Upper lobe of left lung (tissue), 6 donors: Measurements from ENCODE around the gene EHMT1. TPM values are rescaled to one million over a fixed set of nuclear protein-coding genes. Genes with fewer than 3 reads are reported as not detected.

Experiments used
- ATAC-seq, 2 donors: fragments of 200-7000 bp; cut with Tn5 transposase; one replicate each; pipeline ENCODE4 v1.9.1; 2022; ENCODE audit warnings: mild to moderate bottlenecking in 2 of 2, moderate library complexity in 2 of 2; ENCODE audit not compliant: low FRiP score in 2 of 2
- DNase-seq, 2 donors: peaks; one replicate each; pipeline ENCODE4 v3.0.0-alpha.2; 2019 to 2020
- H3K27ac ChIP-seq, 4 donors: fragments of 200-600 bp; sonication (generic); one replicate each; pipeline ENCODE4 v1.5.1; 2016 to 2019
- H3K27me3 ChIP-seq, 4 donors: fragments of 200-600 bp; sonication (generic); one replicate each; pipeline ENCODE4 v1.5.1; 2017 to 2019
- H3K36me3 ChIP-seq, 4 donors: fragments of 200-600 bp; sonication (generic); one replicate each; pipeline ENCODE4 v1.5.1; 2016 to 2019
- H3K4me1 ChIP-seq, 4 donors: fragments of 200-600 bp; sonication (generic); one replicate each; pipeline ENCODE4 v1.5.1; 2018 to 2019
- H3K4me3 ChIP-seq, 4 donors: fragments of 200-600 bp; sonication (generic); one replicate each; pipeline ENCODE4 v1.5.1; 2017 to 2019; ENCODE audit warnings: mild to moderate bottlenecking in 2 of 4, moderate library complexity in 1 of 4
- H3K9me3 ChIP-seq, 4 donors: fragments of 200-600 bp; sonication (generic); one replicate each; pipeline ENCODE4 v1.5.1; 2018 to 2019
- EP300 ChIP-seq, 4 donors: sonication (generic); formaldehyde crosslinking; IDR thresholded peaks; one replicate each; pipeline ENCODE4 v1.5.1; 2017; ENCODE audit warnings: antibody characterized with exemption in 4 of 4, control low read depth in 2 of 4
- POLR2A ChIP-seq, 4 donors: fragments of 450-650 bp; IDR thresholded peaks; one replicate each; pipeline ENCODE4 v1.5.1; 2016 to 2017; ENCODE audit warnings: antibody characterized with exemption in 4 of 4, mild to moderate bottlenecking in 2 of 4
- POLR2AphosphoS5 ChIP-seq, 2 donors: sonication (generic); formaldehyde crosslinking; IDR thresholded peaks; one replicate each; pipeline ENCODE4 v1.5.1; 2017; ENCODE audit warnings: antibody characterized with exemption in 2 of 2
- WGBS, 2 donors: methylation state at CpG; one replicate each; pipeline ENCODE4 v1.1.5; 2017 to 2018; 5-methylcytosine and 5-hydroxymethylcytosine counted together
- total RNA-seq, 6 donors: library from RNA; depleted of rRNA in 4 of 6; stranded (reverse); fragments of >200 nt in 4 of 6; gene quantifications; one replicate each; pipeline versions ENCODE4 v1.1.0 to v1.2.1, GENCODE V29; 2016 to 2021
- TF ChIP-seq, protein P1 (sequence below), 6 experiments: fragments of 450-650 bp in 4 of 6; fragments of 200-600 bp in 2 of 6; sonication (generic) in 2 of 6; IDR thresholded peaks; one replicate each; pipeline ENCODE4 v1.5.1; 2016 to 2019; ENCODE audit warnings: antibody characterized with exemption in 6 of 6
- donor health status: DM: no; HTN: no; CAD: no; lungs with moderate emphysema.
- donor health status: DM: no; HTN: yes; CAD: no; lungs with severe emphysema.

EHMT1 gene
- total RNA-seq, 6 donors from 2014 or later: 68.0 to 183 (median 83.6) TPM

- 48 to 62% methylated on average over 12 to 13 of the region's 13 CpGs for WGBS, 2 donors
- H3K9me3 ChIP-seq: no peaks in the 10 kb centered on the region
- H3K27ac ChIP-seq: no peak overlapping the region
- TF ChIP-seq, protein P1, sequence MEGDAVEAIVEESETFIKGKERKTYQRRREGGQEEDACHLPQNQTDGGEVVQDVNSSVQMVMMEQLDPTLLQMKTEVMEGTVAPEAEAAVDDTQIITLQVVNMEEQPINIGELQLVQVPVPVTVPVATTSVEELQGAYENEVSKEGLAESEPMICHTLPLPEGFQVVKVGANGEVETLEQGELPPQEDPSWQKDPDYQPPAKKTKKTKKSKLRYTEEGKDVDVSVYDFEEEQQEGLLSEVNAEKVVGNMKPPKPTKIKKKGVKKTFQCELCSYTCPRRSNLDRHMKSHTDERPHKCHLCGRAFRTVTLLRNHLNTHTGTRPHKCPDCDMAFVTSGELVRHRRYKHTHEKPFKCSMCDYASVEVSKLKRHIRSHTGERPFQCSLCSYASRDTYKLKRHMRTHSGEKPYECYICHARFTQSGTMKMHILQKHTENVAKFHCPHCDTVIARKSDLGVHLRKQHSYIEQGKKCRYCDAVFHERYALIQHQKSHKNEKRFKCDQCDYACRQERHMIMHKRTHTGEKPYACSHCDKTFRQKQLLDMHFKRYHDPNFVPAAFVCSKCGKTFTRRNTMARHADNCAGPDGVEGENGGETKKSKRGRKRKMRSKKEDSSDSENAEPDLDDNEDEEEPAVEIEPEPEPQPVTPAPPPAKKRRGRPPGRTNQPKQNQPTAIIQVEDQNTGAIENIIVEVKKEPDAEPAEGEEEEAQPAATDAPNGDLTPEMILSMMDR (IDR thresholded peaks at IDR 0.05): peak; percentile 58 to 83 (median 78)
- TF ChIP-seq POLR2AphosphoS5 (IDR thresholded peaks at IDR 0.05) (peak in 1 of 2 donors; percentile 17), EP300 (IDR thresholded peaks at IDR 0.05) (no peak)
- DNase-seq (peak in 1 of 2 donors; percentile 47), ATAC-seq (peak; percentile 80 to 83)
- peaks cover 0 to 12% (median 11%) of the 10 kb centered on the region in 4 donors for H3K4me1 ChIP-seq
- peaks cover 0 to 8% (median 3%) of the 10 kb centered on the region in 4 donors for H3K36me3 ChIP-seq
- H3K4me3 ChIP-seq: no peak overlapping the region
- H3K27me3 ChIP-seq: no peaks in the 10 kb centered on the region
Observed at GRCh38 chr9:137672907-137673791, 54.3 kb downstream of the EHMT1 start.

- H3K27ac ChIP-seq: no peak overlapping the region
- no peaks in the 10 kb centered on the region for H3K9me3 ChIP-seq
- ATAC-seq (no peak), DNase-seq (no peak)
- WGBS, 2 donors: 80 to 86% methylated on average over 10 of the region's 10 CpGs
- H3K4me3 ChIP-seq: no peak overlapping the region
- H3K4me1 ChIP-seq: peaks cover 0 to 12% (median 11%) of the 10 kb centered on the region in 4 donors
- no peaks in the 10 kb centered on the region for H3K27me3 ChIP-seq
- peaks cover 0 to 10% (median 5%) of the 10 kb centered on the region in 4 donors for H3K36me3 ChIP-seq
- TF ChIP-seq POLR2A (IDR thresholded peaks at IDR 0.05) (no peak), POLR2AphosphoS5 (IDR thresholded peaks at IDR 0.05) (no peak), EP300 (IDR thresholded peaks at IDR 0.05) (no peak)
- TF ChIP-seq, protein P1 (IDR thresholded peaks at IDR 0.05): no peak
Observed at GRCh38 chr9:137673886-137674285, 55.1 kb downstream of the EHMT1 start.

- H3K27me3 ChIP-seq: no peaks in the 10 kb centered on the region
- H3K4me3 ChIP-seq: no peak overlapping the region
- TF ChIP-seq POLR2A (IDR thresholded peaks at IDR 0.05) (no peak), EP300 (IDR thresholded peaks at IDR 0.05) (no peak), POLR2AphosphoS5 (IDR thresholded peaks at IDR 0.05) (no peak)
- TF ChIP-seq, protein P1 (IDR thresholded peaks at IDR 0.05): no peak
- ATAC-seq (no peak), DNase-seq (no peak)
- peaks cover 0 to 8% (median 2%) of the 10 kb centered on the region in 4 donors for H3K36me3 ChIP-seq
- H3K27ac ChIP-seq: no peak overlapping the region
- H3K9me3 ChIP-seq: no peaks in the 10 kb centered on the region
- peaks cover 0 to 15% (median 11%) of the 10 kb centered on the region in 4 donors for H3K4me1 ChIP-seq
- WGBS, 2 donors: 80 to 90% methylated on average over 15 of the region's 15 CpGs
Observed at GRCh38 chr9:137674307-137674975, 55.6 kb downstream of the EHMT1 start.

DNA sequence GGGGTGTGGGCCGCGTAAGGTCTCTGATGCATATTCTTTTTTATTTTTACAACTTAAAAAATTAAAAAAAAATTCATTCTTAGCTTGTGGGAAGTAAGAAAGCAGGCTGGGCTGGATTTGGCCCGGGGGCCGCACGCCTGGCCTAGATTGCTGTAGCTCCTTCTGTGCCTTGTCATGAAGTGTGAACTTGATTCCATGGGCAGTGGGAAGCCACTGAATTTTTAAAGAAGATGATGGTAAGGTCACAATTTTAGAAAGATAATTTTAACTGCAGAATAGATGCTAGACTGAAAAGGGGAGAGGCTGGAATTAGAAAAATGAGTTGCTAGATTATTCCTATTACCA lies 56.1 kb downstream of the EHMT1 start:
- peaks cover 0 to 7% (median 2%) of the 10 kb centered on the region in 4 donors for H3K36me3 ChIP-seq
- peaks cover 0 to 15% (median 11%) of the 10 kb centered on the region in 4 donors for H3K4me1 ChIP-seq
- H3K27me3 ChIP-seq: no peaks in the 10 kb centered on the region
- ATAC-seq (no peak), DNase-seq (no peak)
- no peak overlapping the region for H3K27ac ChIP-seq
- WGBS, 2 donors: 86 to 90% methylated on average over 5 of the region's 5 CpGs
- H3K9me3 ChIP-seq: no peaks in the 10 kb centered on the region
- TF ChIP-seq, protein P1 (IDR thresholded peaks at IDR 0.05): no peak
- TF ChIP-seq EP300 (IDR thresholded peaks at IDR 0.05): no peak
- no peak for TF ChIP-seq POLR2AphosphoS5 (IDR thresholded peaks at IDR 0.05)
- no peak for TF ChIP-seq POLR2A (IDR thresholded peaks at IDR 0.05)
- H3K4me3 ChIP-seq: no peak overlapping the region
